A673 (cell line): ENCODE data around the gene C6orf47. TPM values are rescaled to one million over a fixed set of nuclear protein-coding genes. Genes with fewer than 3 reads are reported as not detected.
"Not testable (repeated sequence)": the region's sequence is repeated elsewhere in the genome, so short reads cannot be mapped to it uniquely, and the experiment has no call there.

Experiments
- Bru-seq: library from RNA; stranded (reverse); fragments of 400-500 nt; gene quantifications from one replicate; lab custom pipeline; 2021; lab: Mats Ljungman, UMichigan
- BruChase-seq, 2 experiments: library from RNA; stranded (reverse); fragments of 400-500 nt; gene quantifications; one replicate each; lab custom pipeline; 2021; lab: Mats Ljungman, UMichigan
- BruUV-seq: library from RNA; stranded (reverse); fragments of 400-500 nt; replicated peaks from 2 replicates; lab custom pipeline; 2021; lab: Mats Ljungman, UMichigan
- CTCF ChIA-PET: fragments of 300-600 bp; sonication (Branson Sonifier 250); formaldehyde crosslinking; loops from one replicate; lab custom pipeline; 2022; ENCODE audit warnings: antibody characterized with exemption; lab: Charles Lee
- POLR2A ChIA-PET: fragments of 300-600 bp; sonication (Branson Sonifier 250); formaldehyde crosslinking; loops from one replicate; lab custom pipeline; 2022; ENCODE audit warnings: antibody characterized with exemption; ENCODE audit not compliant: low non-redundant PET; lab: Charles Lee
- DNase-seq: peaks from one replicate; pipeline ENCODE4 v3.0.0-alpha.2; 2015; ENCODE audit warnings: low spot score
- H3K27ac ChIP-seq: fragments of 200-600 bp; sonication (generic); 2 replicates; pipeline ENCODE4 v1.5.1; 2016; ENCODE audit warnings: mixed run types, low read depth, mild to moderate bottlenecking, mixed read lengths, antibody characterized with exemption, low read length; ENCODE audit not compliant: poor library complexity, severe bottlenecking
- H3K27me3 ChIP-seq: fragments of 200-600 bp; sonication (generic); replicated peaks from 2 replicates; pipeline ENCODE4 v1.6.1; 2017; ENCODE audit warnings: mixed run types, low read depth, mild to moderate bottlenecking, mixed read lengths, antibody characterized with exemption, low read length; ENCODE audit not compliant: insufficient read depth, poor library complexity
- H3K36me3 ChIP-seq: fragments of 200-600 bp; sonication (generic); 2 replicates; pipeline ENCODE4 v1.6.1; 2016; ENCODE audit warnings: mixed run types, mild to moderate bottlenecking, mixed read lengths, antibody characterized with exemption, low read length; ENCODE audit not compliant: insufficient read depth, poor library complexity, severe bottlenecking
- H3K4me1 ChIP-seq: fragments of 200-600 bp; sonication (generic); 2 replicates; pipeline ENCODE4 v1.6.1; 2017; ENCODE audit warnings: mixed run types, mild to moderate bottlenecking, mixed read lengths, antibody characterized with exemption, low read length; ENCODE audit not compliant: insufficient read depth, poor library complexity, severe bottlenecking
- H3K4me3 ChIP-seq: fragments of 200-600 bp; sonication (generic); 2 replicates; pipeline ENCODE4 v1.5.1; 2016; ENCODE audit warnings: low read depth, mixed run types, mild to moderate bottlenecking, mixed read lengths, low read length; ENCODE audit not compliant: poor library complexity, severe bottlenecking
- H3K9me3 ChIP-seq: fragments of 200-600 bp; sonication (generic); 2 replicates; pipeline ENCODE4 v1.6.1; 2016; ENCODE audit warnings: mixed run types, low read depth, mild to moderate bottlenecking, mixed read lengths, antibody characterized with exemption, low read length; ENCODE audit not compliant: poor library complexity, severe bottlenecking
- CTCF ChIP-seq: fragments of 300-800, 200-600 bp; sonication (generic); conservative IDR thresholded peaks from 2 replicates; pipeline ENCODE4 v1.5.1; 2017; ENCODE audit warnings: low read depth, mild to moderate bottlenecking, antibody characterized with exemption, low read length, moderate library complexity, mixed read lengths
- EZH2 ChIP-seq: fragments of 200-600 bp; sonication (generic); IDR thresholded peaks from 2 replicates; pipeline ENCODE4 v1.6.1; 2017; ENCODE audit warnings: borderline replicate concordance, low read depth, mild to moderate bottlenecking, mixed read lengths, antibody characterized with exemption, low read length; ENCODE audit not compliant: poor library complexity, severe bottlenecking
- intact Hi-C: fragments of 100-400 bp; cut with micrococcal nuclease; formaldehyde crosslinking; loops from one replicate; pipeline ENCODE4 v1.10.0; 2022; ENCODE audit not compliant: unreplicated experiment
- long read RNA-seq: library from polyadenylated mRNA; stranded (forward); transcript quantifications from one replicate; pipeline ENCODE4 v2.0.0, GENCODE V29; 2022
- total RNA-seq: library from RNA; stranded (reverse); gene quantifications from 2 replicates; pipeline ENCODE4 v1.2.3, GENCODE V29; 2021

C6orf47 gene
- 20.1 and 21.3 TPM in 2 replicates for total RNA-seq
- Bru-seq, nascent RNA: percentile 78 among the genes with signal in this experiment
- percentile 86 among the genes with signal in this experiment for BruChase-seq, experiment 1, labeled RNA remaining after a 2-hour chase
- BruChase-seq, experiment 2, labeled RNA remaining after a 6-hour chase: percentile 82 among the genes with signal in this experiment
- long read RNA-seq, transcript C6orf47-202 (1 exons, 2,475 nt): major isoform, 18 of 18 reads
- long read RNA-seq, partial matches to known transcripts: 0 of 18 reads
- long read RNA-seq, other reads (novel, unspliced or antisense): 0 of 18 reads

DNA sequence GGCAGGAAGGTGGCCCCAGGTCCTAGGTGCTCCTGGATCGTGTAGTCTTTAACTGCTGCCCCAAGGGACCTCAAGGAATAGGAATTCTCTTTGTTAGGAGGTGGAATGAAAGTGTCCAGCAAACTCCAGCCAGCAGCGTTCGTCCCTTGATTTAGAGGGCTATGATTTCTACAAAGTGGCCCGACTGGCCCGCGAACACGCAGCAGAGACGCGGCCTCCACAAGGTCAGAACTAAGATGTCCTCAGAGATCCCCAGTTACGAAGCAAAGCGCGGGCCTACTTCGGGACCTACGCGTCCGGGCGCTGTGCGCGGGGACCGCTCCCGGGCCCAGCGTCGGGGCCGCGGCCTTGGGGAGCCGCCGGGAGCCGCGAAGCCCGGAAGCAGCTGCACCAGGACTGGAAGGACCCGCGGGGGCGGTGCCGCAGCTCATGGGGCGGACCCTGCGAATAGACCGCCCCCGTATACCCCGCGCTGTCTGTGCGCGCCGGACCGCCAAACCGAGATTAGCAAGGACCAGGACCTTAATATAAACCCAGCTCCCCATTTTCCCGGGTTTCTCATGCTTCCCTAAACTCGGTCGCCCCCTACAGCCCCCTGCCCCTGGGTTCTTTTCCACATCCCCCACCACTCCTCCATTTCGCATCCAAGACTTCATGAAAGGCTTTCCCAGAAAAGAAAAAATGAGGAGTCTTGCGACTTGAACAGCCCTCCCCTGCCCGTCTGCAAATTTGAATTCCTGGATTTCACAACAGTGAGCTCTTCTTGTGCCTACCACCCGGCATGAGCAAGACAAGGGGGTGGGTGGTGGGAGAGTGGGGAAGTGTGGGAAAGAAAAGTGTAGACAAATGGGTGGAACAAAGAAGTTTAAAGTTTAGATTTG, at the start of gene C6orf47:
Gene C6orf47 (minus strand): TSS at position 398 of the 881 bp plus-strand sequence. CDS start 831 bp downstream, outside the sequence.
- POLR2A ChIA-PET: interaction anchor here (0.5 kb wide), 1 partner anchor 24 kb away, joined by 4 read pairs; no protein-coding TSS in a partner anchor
- Histone ChIP-seq H3K9me3 (no peaks in the 10 kb centered on the region), H3K36me3 (peaks cover 19% of the 10 kb centered on the region), H3K4me3 (peak within 1 kb of the TSS; percentile 83), H3K27ac (peak within 1 kb of the TSS; percentile 88), H3K4me1 (peaks cover 39% of the 10 kb centered on the region), H3K27me3 (no peaks in the 10 kb centered on the region)
- BruUV-seq: no TSS peak
- intact Hi-C loops: loop anchor here (5.0 kb wide), 1 partner anchor 38 kb away; the partner anchor contains the start of gene PRRC2A
- peak; percentile 92 for DNase-seq
- CTCF ChIA-PET: interaction anchor here (0.6 to 1.0 kb wide), 4 partner anchors 8 to 178 kb away, joined by 4 to 6 read pairs (median 4); partner anchors contain the start of gene BAG6
- TF ChIP-seq CTCF (no peak), EZH2 (no peak)

GRCh38 chr6:31709157-31709556, 48.6 kb upstream of the C6orf47 start:
- intact Hi-C loops, BruUV-seq, H3K27me3 ChIP-seq, DNase-seq, CTCF ChIA-PET, H3K4me1 ChIP-seq, POLR2A ChIA-PET, H3K36me3 ChIP-seq, H3K4me3 ChIP-seq, H3K27ac ChIP-seq, H3K9me3 ChIP-seq: not testable (repeated sequence)

DNA sequence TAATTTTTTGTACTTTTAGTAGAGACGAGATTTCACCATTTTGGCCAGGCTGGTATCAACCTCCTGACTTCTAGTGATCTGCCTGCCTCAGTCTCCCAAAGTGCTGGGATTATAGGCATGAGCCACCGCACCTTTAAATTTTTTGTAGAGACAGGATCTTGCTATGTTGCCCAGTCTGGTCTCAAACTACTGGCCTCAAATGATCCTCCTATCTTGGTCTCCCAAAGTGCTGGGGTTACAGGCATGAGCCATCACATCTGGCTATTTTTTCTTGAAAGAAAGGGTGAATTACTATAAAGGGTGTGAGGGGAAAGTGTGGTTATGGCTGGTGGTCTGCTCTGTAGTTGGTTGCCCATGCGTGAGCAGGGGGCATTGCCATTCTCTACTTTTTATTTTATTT, 47.6 kb upstream of the C6orf47 start:
- H3K27me3 ChIP-seq: no peaks in the 10 kb centered on the region
- no peak overlapping the region for H3K4me3 ChIP-seq
- TF ChIP-seq EZH2 (no peak), CTCF (no peak)
- no peak overlapping the region for H3K27ac ChIP-seq
- ChIA-PET POLR2A (no interaction called here), CTCF (no interaction called here)
- intact Hi-C loops: no loop called here
- no peaks in the 10 kb centered on the region for H3K36me3 ChIP-seq
- no peaks in the 10 kb centered on the region for H3K4me1 ChIP-seq
- no TSS peak for BruUV-seq
- H3K9me3 ChIP-seq: no peaks in the 10 kb centered on the region
- no peak for DNase-seq
